Heart right ventricle (tissue), 16 donors: ENCODE results near the gene GFY. TPM values are rescaled to one million over a fixed set of nuclear protein-coding genes. Genes with fewer than 3 reads are reported as not detected.

Source experiments
- ATAC-seq, 8 donors: fragments of 200-7000 bp; cut with Tn5 transposase; one replicate each; pipeline ENCODE4 v1.9.1; 2020; ENCODE audit warnings: mild to moderate bottlenecking in 8 of 8, moderate library complexity in 8 of 8, moderate number of reproducible peaks in 1 of 8
- DNase-seq, 2 donors: peaks; one replicate each; pipeline ENCODE4 v3.0.0-alpha.2; 2020
- H3K27ac ChIP-seq, 10 donors: fragments of 200-600 bp; sonication (generic) in 2 of 10; one replicate each; pipeline versions ENCODE4 v1.5.0 to v1.8.0; 2020 to 2022; ENCODE audit warnings: mild to moderate bottlenecking in 3 of 10
- H3K27me3 ChIP-seq, 7 donors: fragments of 200-600 bp; one replicate each; pipeline ENCODE4 v1.8.0; 2021 to 2022; ENCODE audit warnings: mild to moderate bottlenecking in 2 of 7
- H3K36me3 ChIP-seq, 9 donors: fragments of 200-600 bp; sonication (generic) in 1 of 9; one replicate each; pipeline versions ENCODE4 v1.5.0 to v1.8.0; 2020 to 2022; ENCODE audit warnings: mild to moderate bottlenecking in 2 of 9
- H3K4me1 ChIP-seq, 9 donors: fragments of 200-600 bp; sonication (generic) in 1 of 9; one replicate each; pipeline versions ENCODE4 v1.5.0 to v1.8.0; 2020 to 2022; ENCODE audit warnings: mild to moderate bottlenecking in 4 of 9
- H3K4me3 ChIP-seq, 10 donors: fragments of 200-600 bp; sonication (generic) in 2 of 10; one replicate each; pipeline versions ENCODE4 v1.5.0 to v1.8.0; 2020 to 2022; ENCODE audit warnings: mild to moderate bottlenecking in 7 of 10, moderate library complexity in 2 of 10
- H3K9me3 ChIP-seq, 11 donors: fragments of 200-600 bp in 10 of 11; sonication (generic) in 2 of 11; one replicate each; pipeline versions ENCODE4 v1.5.0 to v1.8.0; 2013 to 2022; ENCODE audit warnings: mild to moderate bottlenecking in 2 of 11, control low read depth in 1 of 11, moderate library complexity in 1 of 11
- CTCF ChIP-seq, 9 donors: fragments of 200-600 bp; sonication (generic) in 2 of 9; IDR thresholded peaks; one replicate each; pipeline versions ENCODE4 v1.5.0 to v1.8.0; 2021 to 2022; ENCODE audit warnings: antibody characterized with exemption in 9 of 9, mild to moderate bottlenecking in 5 of 9, moderate library complexity in 1 of 9
- WGBS, 2 donors: extraction: QIAGEN DNeasy Blood & Tissue Kit; methylation state at CpG; one replicate each; pipeline ENCODE4 v1.1.7; 2013; ENCODE audit warnings: inconsistent platforms in 1 of 2; 5-methylcytosine and 5-hydroxymethylcytosine counted together
- intact Hi-C, 10 donors: fragments of 100-400 bp; cut with DNase I; formaldehyde crosslinking; loops; one replicate each; pipeline versions ENCODE4 v1.11.1 to v1.14.2; 2022
- polyA plus RNA-seq, 2 donors: library from polyadenylated mRNA; stranded (reverse); fragments of 200-250 nt; gene quantifications; one replicate each; pipeline ENCODE4 v1.2.3, GENCODE V29; 2013
- total RNA-seq, 10 donors: library from RNA; stranded (reverse); fragmentation: NEBNext Ultra II Directional in 3 of 10; extraction: Animal tissue kit (Norgen Biotek cat#: 25700) in 3 of 10; gene quantifications; one replicate each; pipeline versions ENCODE4 v1.2.1 to v1.2.4, GENCODE V29; 2021 to 2023
- donor health status: Arrhythmogenic right ventricular cardiomyopathy.
- donor health status: ischemic (EF 13 %, LVEDD 7.1; RV severe dilation, severe dysfunction).
- donor health status: healthy with polysubstance abuse.
- donor health status: DM: no; HTN: yes; CAD: no.
- donor health status: DM: no; HTN: no; CAD: no.
- donor health status: ischemic (EF 25% LVEDD 6.9; RV normal size, moderate dysfunction).
- donor health status: ischemic (EF 25% LVEDD 5.7; RV mildly dilated, moderate dysfunction).
- donor health status: healthy.
- donor health status: DM: yes; HTN: yes; CAD: no.
- donor health status: Ischemic cardiomyopathy.
- donor health status: ischemic (EF 35%, LVEDD 5.7; RV mildly dilated, moderate dysfunction).
- donor health status: nonischemic (EF 11% LVEDD 7.7; RV severe dilation, severe dysfunction).
- donor health status: DM: yes; HTN: yes; CAD: no.
- donor health status: PGD.
- donor health status: ischemic (EF 29% LVEDD 5.4; RV normal size, mild dysfunction).
- donor health status: nonischemic (EF 23%, LVEDD 6.1; RV moderate dilation, normal function).

The GFY gene
- total and polyA plus RNA-seq, 12 donors, result 0.13 TPM; not detected in 11

GRCh38 chr19:49403404-49404187, 21.6 kb upstream of the GFY start:
- no peak for DNase-seq
- ATAC-seq, result no peak
- intact Hi-C loops, result loop anchor here in 1 of 10 donors (5.0 kb wide), 1 partner anchor 34 kb away; no protein-coding TSS in a partner anchor

GRCh38 chr19:49407079-49407478, 18.1 kb upstream of the GFY start:
- WGBS, 2 donors, result 64 to 76% methylated on average over 7 of the region's 7 CpGs
- Histone ChIP-seq H3K27ac (no peak overlapping the region), H3K4me3 (no peak overlapping the region), H3K4me1 (peaks cover 0 to 17% (median 0%) of the 10 kb centered on the region in 9 donors), H3K9me3 (no peaks in the 10 kb centered on the region), H3K27me3 (peaks cover 0 to 6% (median 0%) of the 10 kb centered on the region in 7 donors), H3K36me3 (no peaks in the 10 kb centered on the region)
- no peak for TF ChIP-seq CTCF (IDR thresholded peaks at IDR 0.05)
- intact Hi-C loops, result no loop called here
- no peak for DNase-seq
- no peak for ATAC-seq

More at GRCh38 chr19:49403404-49404187, 21.6 kb upstream of the GFY start:
- TF ChIP-seq CTCF (IDR thresholded peaks at IDR 0.05), result no peak
- no peak overlapping the region for H3K4me3 ChIP-seq
- H3K36me3 ChIP-seq, result no peaks in the 10 kb centered on the region
- no peaks in the 10 kb centered on the region for H3K4me1 ChIP-seq
- H3K27me3 ChIP-seq, result peaks cover 0 to 12% (median 0%) of the 10 kb centered on the region in 7 donors
- no peak overlapping the region for H3K27ac ChIP-seq
- WGBS, 2 donors, result 47 to 56% methylated on average over 7 of the region's 7 CpGs
- no peaks in the 10 kb centered on the region for H3K9me3 ChIP-seq

GRCh38 chr19:49407482-49408015, 17.6 kb upstream of the GFY start:
- TF ChIP-seq CTCF (IDR thresholded peaks at IDR 0.05), result no peak
- Histone ChIP-seq H3K9me3 (no peaks in the 10 kb centered on the region), H3K27me3 (peaks cover 0 to 2% (median 0%) of the 10 kb centered on the region in 7 donors), H3K36me3 (no peaks in the 10 kb centered on the region), H3K27ac (no peak overlapping the region), H3K4me3 (no peak overlapping the region), H3K4me1 (peaks cover 0 to 17% (median 0%) of the 10 kb centered on the region in 9 donors)
- no peak for DNase-seq
- intact Hi-C loops, result no loop called here
- no peak for ATAC-seq
- 85 to 86% methylated on average over 16 of the region's 16 CpGs for WGBS, 2 donors

- Histone ChIP-seq H3K4me1 (peaks cover 0 to 17% (median 0%) of the 10 kb centered on the region in 9 donors), H3K27ac (peak overlapping the region in 1 of 10 donors; percentile 50), H3K9me3 (no peaks in the 10 kb centered on the region), H3K4me3 (no peak overlapping the region), H3K36me3 (no peaks in the 10 kb centered on the region), H3K27me3 (no peaks in the 10 kb centered on the region)
- no peak for DNase-seq
- intact Hi-C loops, result no loop called here
- WGBS, 2 donors, result 79 to 81% methylated on average over 8 of the region's 8 CpGs
- no peak for TF ChIP-seq CTCF (IDR thresholded peaks at IDR 0.05)
- ATAC-seq, result peak in 1 of 8 donors; percentile 16
These were observed 16.3 kb upstream of the GFY start for GRCh38 chr19:49408816-49409440.
